Measurements from ENCODE around the gene SLC2A4.

The SLC2A4 gene

GRCh38 chr17:7237266-7237760 lies 44.2 kb upstream of the SLC2A4 start:
- peak overlapping the region; percentile 98 for H3K27ac ChIP-seq
- no peak for TF ChIP-seq ZFX (IDR thresholded peaks at IDR 0.05)
- TF ChIP-seq, protein P1, sequence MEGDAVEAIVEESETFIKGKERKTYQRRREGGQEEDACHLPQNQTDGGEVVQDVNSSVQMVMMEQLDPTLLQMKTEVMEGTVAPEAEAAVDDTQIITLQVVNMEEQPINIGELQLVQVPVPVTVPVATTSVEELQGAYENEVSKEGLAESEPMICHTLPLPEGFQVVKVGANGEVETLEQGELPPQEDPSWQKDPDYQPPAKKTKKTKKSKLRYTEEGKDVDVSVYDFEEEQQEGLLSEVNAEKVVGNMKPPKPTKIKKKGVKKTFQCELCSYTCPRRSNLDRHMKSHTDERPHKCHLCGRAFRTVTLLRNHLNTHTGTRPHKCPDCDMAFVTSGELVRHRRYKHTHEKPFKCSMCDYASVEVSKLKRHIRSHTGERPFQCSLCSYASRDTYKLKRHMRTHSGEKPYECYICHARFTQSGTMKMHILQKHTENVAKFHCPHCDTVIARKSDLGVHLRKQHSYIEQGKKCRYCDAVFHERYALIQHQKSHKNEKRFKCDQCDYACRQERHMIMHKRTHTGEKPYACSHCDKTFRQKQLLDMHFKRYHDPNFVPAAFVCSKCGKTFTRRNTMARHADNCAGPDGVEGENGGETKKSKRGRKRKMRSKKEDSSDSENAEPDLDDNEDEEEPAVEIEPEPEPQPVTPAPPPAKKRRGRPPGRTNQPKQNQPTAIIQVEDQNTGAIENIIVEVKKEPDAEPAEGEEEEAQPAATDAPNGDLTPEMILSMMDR (conservative IDR thresholded peaks at IDR 0.05) = no peak

GRCh38 chr17:7237761-7238419 lies 43.6 kb upstream of the SLC2A4 start:
- peak overlapping the region; percentile 98 for H3K27ac ChIP-seq
- 0 out of 2 replicates have a peak, but pooled peaks have one; percentile 38 for TF ChIP-seq ZFX (IDR thresholded peaks at IDR 0.05)
- TF ChIP-seq, protein P1 (conservative IDR thresholded peaks at IDR 0.05) = no peak

- H3K27ac ChIP-seq = peak overlapping the region; percentile 98
- peak; percentile 37; the same call in 1 of the 2 replicates for TF ChIP-seq ZFX (IDR thresholded peaks at IDR 0.05)
- TF ChIP-seq, protein P1 (conservative IDR thresholded peaks at IDR 0.05) = no peak
Observed at GRCh38 chr17:7238420-7239090, 43.0 kb upstream of the SLC2A4 start.

DNA sequence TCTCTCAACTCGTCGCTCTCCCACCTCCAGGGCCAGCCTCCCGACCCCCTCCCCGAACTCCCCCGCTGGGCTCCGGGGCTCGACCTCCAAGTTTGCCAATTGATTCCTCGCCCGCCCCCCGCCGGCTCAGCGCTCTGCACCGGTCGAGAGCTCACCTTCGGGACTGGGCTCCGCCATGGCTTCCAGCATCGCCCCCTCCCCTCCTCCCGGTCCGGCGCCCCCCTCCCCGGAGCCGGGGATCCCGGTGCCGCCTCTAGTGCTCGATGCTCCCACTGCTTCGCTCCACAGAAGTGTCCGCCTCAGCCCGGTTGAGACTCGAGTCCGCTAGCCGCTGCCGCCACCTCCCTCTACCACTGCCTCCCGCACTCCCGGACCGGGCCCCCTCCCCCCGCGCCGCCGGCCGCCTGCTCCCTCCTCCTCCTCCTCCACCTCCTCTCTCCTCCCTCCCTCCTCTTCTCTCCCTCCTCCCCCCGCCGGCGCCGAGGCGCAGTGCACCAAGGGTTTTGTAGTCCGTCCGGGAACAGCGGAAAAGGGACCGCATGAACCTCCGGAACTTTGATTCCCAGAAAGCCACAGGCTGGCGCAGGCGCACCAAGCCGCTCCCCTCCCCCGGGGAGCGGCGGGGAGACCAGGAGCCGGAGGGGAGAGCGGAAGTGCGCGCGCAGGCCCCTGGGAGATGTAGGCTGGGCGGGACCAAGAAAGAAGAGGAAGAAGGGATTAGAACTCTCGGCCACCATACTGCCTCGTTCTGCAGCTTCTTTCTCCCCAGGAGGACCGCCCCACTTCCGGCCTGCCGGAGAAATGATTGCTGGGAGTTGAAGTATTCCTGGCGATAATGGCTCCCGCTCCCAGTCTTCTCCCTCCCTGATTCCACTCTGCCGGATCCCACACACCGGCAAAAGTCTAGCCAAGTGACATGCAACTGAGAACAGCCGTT lies 42.2 kb upstream of the SLC2A4 start, which contains the start of gene PHF23:
Gene PHF23, minus strand, starts transcription at position 367 of the 937 bp plus-strand sequence. Its CDS starts 178 bp downstream, at position 189.
- TF ChIP-seq ZFX (IDR thresholded peaks at IDR 0.05) = no peak
- TF ChIP-seq, protein P1 (conservative IDR thresholded peaks at IDR 0.05) = no peak

DNA sequence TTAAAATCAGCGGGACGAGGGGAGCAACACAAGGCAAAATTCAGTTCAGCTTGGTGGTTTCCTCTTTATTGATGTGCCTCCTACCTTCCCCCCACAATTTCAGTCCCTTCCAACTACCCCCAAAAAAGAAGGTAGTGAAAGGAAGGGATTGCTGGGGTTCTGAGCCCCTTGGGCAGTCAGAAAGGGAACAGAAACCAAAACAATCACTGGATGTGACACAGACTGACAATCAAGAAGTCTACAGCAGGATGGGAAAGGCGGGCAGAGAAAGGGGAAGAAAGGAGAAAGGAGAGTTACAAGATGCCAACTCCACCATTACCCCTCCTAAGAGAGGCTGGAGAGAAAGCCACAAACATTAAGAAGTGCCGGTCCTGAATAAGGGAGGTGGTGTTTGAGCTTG lies 41.1 kb upstream of the SLC2A4 start:
- TF ChIP-seq, protein P1 (conservative IDR thresholded peaks at IDR 0.05) = no peak
- no peak for TF ChIP-seq ZFX (IDR thresholded peaks at IDR 0.05)
- H3K27ac ChIP-seq = peak overlapping the region; percentile 94

More for the DNA sequence above, 42.2 kb upstream of the SLC2A4 start, which contains the start of gene PHF23:
- peak within 1 kb of the TSS; percentile 98 for H3K27ac ChIP-seq

GRCh38 chr17:7241090-7241733 lies 40.3 kb upstream of the SLC2A4 start:
- H3K27ac ChIP-seq = peak overlapping the region; percentile 94
- TF ChIP-seq ZFX (IDR thresholded peaks at IDR 0.05) = no peak
- TF ChIP-seq, protein P1 (conservative IDR thresholded peaks at IDR 0.05) = no peak
